Esophagus squamous epithelium (tissue), 5 donors: Measurements from ENCODE around the gene LCP1. TPM values are rescaled to one million over a fixed set of nuclear protein-coding genes. Genes with fewer than 3 reads are reported as not detected.

ENCODE experiments used
- DNase-seq: peaks from one replicate; lab custom pipeline; 2025; lab: John Stamatoyannopoulos, UW
- H3K27ac ChIP-seq, 4 donors: fragments of 200-600 bp; sonication (generic); one replicate each; pipeline ENCODE4 v1.5.1; 2016 to 2019; ENCODE audit warnings: mild to moderate bottlenecking in 1 of 4
- H3K27me3 ChIP-seq, 4 donors: fragments of 200-600 bp; sonication (generic); 1 replicate in 3 of 4; 2 replicates in 1 of 4; pipeline versions ENCODE4 v1.5.1 to v1.6.0; 2017 to 2021; ENCODE audit warnings: antibody characterized with exemption in 1 of 4
- H3K36me3 ChIP-seq, 3 donors: fragments of 200-600 bp; sonication (generic); one replicate each; pipeline ENCODE4 v1.5.1; 2016 to 2019
- H3K4me1 ChIP-seq, 3 donors: fragments of 200-600 bp; sonication (generic); one replicate each; pipeline ENCODE4 v1.5.1; 2017 to 2019
- H3K4me3 ChIP-seq, 4 donors: fragments of 200-600 bp; sonication (generic); 1 replicate in 3 of 4; 2 replicates in 1 of 4; pipeline ENCODE4 v1.5.1; 2016 to 2019; ENCODE audit warnings: mild to moderate bottlenecking in 2 of 4, moderate library complexity in 1 of 4
- H3K9me3 ChIP-seq, 3 donors: fragments of 200-600 bp; sonication (generic); one replicate each; pipeline ENCODE4 v1.5.1; 2016 to 2019
- CTCF ChIP-seq, 6 experiments: fragments of 450-650 bp in 4 of 6; fragments of 200-600 bp in 2 of 6; sonication (generic) in 2 of 6; IDR thresholded peaks; one replicate each; pipeline ENCODE4 v1.5.1; 2016 to 2019; ENCODE audit warnings: antibody characterized with exemption in 6 of 6, mild to moderate bottlenecking in 4 of 6, moderate library complexity in 4 of 6
- POLR2A ChIP-seq, 4 donors: fragments of 450-650 bp; IDR thresholded peaks; one replicate each; pipeline ENCODE4 v1.6.1; 2017; ENCODE audit warnings: antibody characterized with exemption in 4 of 4, mild to moderate bottlenecking in 4 of 4, moderate library complexity in 3 of 4
- WGBS, 2 donors: methylation state at CpG; one replicate each; pipeline ENCODE4 v1.1.5; 2018; 5-methylcytosine and 5-hydroxymethylcytosine counted together
- intact Hi-C: fragments of 100-400 bp; cut with DNase I; formaldehyde crosslinking; loops from one replicate; pipeline ENCODE4 v1.15.0; 2022
- total RNA-seq, 4 donors: library from RNA; depleted of rRNA; stranded (reverse); fragments of >200 nt; gene quantifications; one replicate each; pipeline ENCODE4 v1.1.0, GENCODE V29; 2016
- donor health status: DM: yes; HTN: yes; CAD: no.

The LCP1 gene
- total RNA-seq, 4 donors from 2014 or later, result 8.7 to 33.9 (median 21.9) TPM

DNA sequence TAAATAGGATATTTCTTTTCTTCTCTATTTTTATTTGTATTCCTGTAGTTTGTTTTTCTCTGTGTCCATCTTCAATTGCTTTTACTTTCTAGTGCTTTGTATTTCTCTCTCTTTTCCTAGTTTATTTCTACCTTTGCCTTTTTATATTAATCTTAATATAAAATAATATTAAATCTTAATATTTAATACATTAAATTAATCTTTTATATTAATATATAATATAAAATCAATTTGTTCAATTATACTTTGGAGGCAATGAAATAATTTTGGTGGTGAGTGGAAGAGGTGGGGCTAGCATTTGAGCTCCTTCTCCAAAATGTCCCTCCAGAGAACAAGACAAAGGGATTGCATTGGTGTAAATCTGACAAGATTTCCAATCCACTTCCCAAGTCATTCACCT, 70.8 kb downstream of the LCP1 start:
- H3K9me3 ChIP-seq, result no peaks in the 10 kb centered on the region
- no peaks in the 10 kb centered on the region for H3K36me3 ChIP-seq
- no peak for TF ChIP-seq POLR2A (IDR thresholded peaks at IDR 0.05)
- no peak for TF ChIP-seq CTCF (IDR thresholded peaks at IDR 0.05)
- H3K4me1 ChIP-seq, result no peaks in the 10 kb centered on the region
- peaks cover 0 to 40% (median 0%) of the 10 kb centered on the region in 4 donors for H3K27me3 ChIP-seq
- intact Hi-C loops, result no loop called here
- H3K27ac ChIP-seq, result no peak overlapping the region
- no peak overlapping the region for H3K4me3 ChIP-seq
- no peak for DNase-seq

GRCh38 chr13:46109451-46109850, 72.5 kb downstream of the LCP1 start:
- intact Hi-C loops, result no loop called here
- Histone ChIP-seq H3K4me1 (no peaks in the 10 kb centered on the region), H3K27me3 (peaks cover 0 to 40% (median 0%) of the 10 kb centered on the region in 4 donors), H3K27ac (no peak overlapping the region), H3K4me3 (no peak overlapping the region), H3K9me3 (no peaks in the 10 kb centered on the region), H3K36me3 (no peaks in the 10 kb centered on the region)
- no peak for TF ChIP-seq POLR2A (IDR thresholded peaks at IDR 0.05)
- TF ChIP-seq CTCF (IDR thresholded peaks at IDR 0.05), result no peak
- DNase-seq, result no peak
- 55 to 71% methylated on average over 4 of the region's 4 CpGs for WGBS, 2 donors

- intact Hi-C loops, result no loop called here
- H3K36me3 ChIP-seq, result no peaks in the 10 kb centered on the region
- H3K27ac ChIP-seq, result no peak overlapping the region
- H3K4me3 ChIP-seq, result no peak overlapping the region
- H3K4me1 ChIP-seq, result no peaks in the 10 kb centered on the region
- no peaks in the 10 kb centered on the region for H3K9me3 ChIP-seq
- H3K27me3 ChIP-seq, result peaks cover 0 to 27% (median 0%) of the 10 kb centered on the region in 4 donors
- TF ChIP-seq CTCF (IDR thresholded peaks at IDR 0.05), result no peak
- no peak for TF ChIP-seq POLR2A (IDR thresholded peaks at IDR 0.05)
- DNase-seq, result no peak
- WGBS, 2 donors, result 27 to 34% methylated on average over 4 of the region's 4 CpGs
Measured at GRCh38 chr13:46106839-46107371, 75.1 kb downstream of the LCP1 start.

- intact Hi-C loops, result no loop called here
- TF ChIP-seq POLR2A (IDR thresholded peaks at IDR 0.05) (no peak), CTCF (IDR thresholded peaks at IDR 0.05) (no peak)
- H3K9me3 ChIP-seq, result no peaks in the 10 kb centered on the region
- H3K27me3 ChIP-seq, result peaks cover 0 to 7% (median 0%) of the 10 kb centered on the region in 4 donors
- no peak for DNase-seq
- 88 to 89% methylated on average over 4 of the region's 4 CpGs for WGBS, 2 donors
- no peaks in the 10 kb centered on the region for H3K4me1 ChIP-seq
- H3K36me3 ChIP-seq, result no peaks in the 10 kb centered on the region
- H3K4me3 ChIP-seq, result no peak within 1 kb of the TSS
- no peak within 1 kb of the TSS for H3K27ac ChIP-seq
Measured at GRCh38 chr13:46104868-46105267, 77.1 kb downstream of the LCP1 start, which contains the start of gene CPB2. TSS of gene CPB2 (minus strand) at chr13:46105033. CDS start at chr13:46105009, 24 bp downstream.

- intact Hi-C loops, result no loop called here
- no peak overlapping the region for H3K4me3 ChIP-seq
- H3K36me3 ChIP-seq, result no peaks in the 10 kb centered on the region
- no peak overlapping the region for H3K27ac ChIP-seq
- H3K4me1 ChIP-seq, result no peaks in the 10 kb centered on the region
- TF ChIP-seq POLR2A (IDR thresholded peaks at IDR 0.05), result no peak
- TF ChIP-seq CTCF (IDR thresholded peaks at IDR 0.05), result no peak
- H3K27me3 ChIP-seq, result no peaks in the 10 kb centered on the region
- WGBS, 2 donors, result 84 to 94% methylated on average over 6 to 7 of the region's 7 CpGs
- H3K9me3 ChIP-seq, result no peaks in the 10 kb centered on the region
- no peak for DNase-seq
Measured at GRCh38 chr13:46103037-46103436, 78.9 kb downstream of the LCP1 start.
